Ovary (tissue), 3 donors: Measurements from ENCODE around the gene UBXN4.

Experiments
- EP300 ChIP-seq: sonication (generic); formaldehyde crosslinking; IDR thresholded peaks from one replicate; pipeline ENCODE4 v1.6.1; 2017; ENCODE audit warnings: antibody characterized with exemption
- POLR2A ChIP-seq: fragments of 450-650 bp; IDR thresholded peaks from one replicate; pipeline ENCODE4 v1.6.1; 2017; ENCODE audit warnings: antibody characterized with exemption, mild to moderate bottlenecking, moderate library complexity
- TF ChIP-seq, protein P1 (sequence below), 3 donors: fragments of 450-650 bp in 2 of 3; fragments of 200-600 bp in 1 of 3; IDR thresholded peaks; one replicate each; pipeline versions ENCODE4 v1.5.1 to v1.8.0; 2016 to 2022; ENCODE audit warnings: antibody characterized with exemption in 3 of 3, mild to moderate bottlenecking in 1 of 3
- donor health status: DM: no; HTN: no; CAD: no.

DNA sequence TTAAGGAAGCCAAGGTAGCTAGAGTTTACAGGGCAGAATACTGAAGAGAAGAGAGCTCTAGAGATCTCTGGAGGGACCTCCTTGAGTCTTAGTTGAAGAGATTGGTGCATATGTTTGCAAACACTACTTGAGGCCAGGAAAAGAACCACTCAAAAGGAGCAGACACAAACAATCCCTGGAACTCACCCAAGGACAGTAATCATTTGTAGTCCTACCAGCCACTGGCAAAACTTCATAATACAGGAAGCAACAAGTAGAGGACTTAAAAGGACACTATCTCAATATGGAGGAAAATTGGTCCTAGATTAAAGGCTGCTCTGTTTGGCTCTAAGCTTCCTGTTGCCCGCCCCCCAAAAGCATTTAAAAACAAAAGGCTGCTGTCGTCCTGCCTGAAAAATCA lies 46.9 kb upstream of the UBXN4 start:
- no peak for TF ChIP-seq EP300
- TF ChIP-seq, protein P1, sequence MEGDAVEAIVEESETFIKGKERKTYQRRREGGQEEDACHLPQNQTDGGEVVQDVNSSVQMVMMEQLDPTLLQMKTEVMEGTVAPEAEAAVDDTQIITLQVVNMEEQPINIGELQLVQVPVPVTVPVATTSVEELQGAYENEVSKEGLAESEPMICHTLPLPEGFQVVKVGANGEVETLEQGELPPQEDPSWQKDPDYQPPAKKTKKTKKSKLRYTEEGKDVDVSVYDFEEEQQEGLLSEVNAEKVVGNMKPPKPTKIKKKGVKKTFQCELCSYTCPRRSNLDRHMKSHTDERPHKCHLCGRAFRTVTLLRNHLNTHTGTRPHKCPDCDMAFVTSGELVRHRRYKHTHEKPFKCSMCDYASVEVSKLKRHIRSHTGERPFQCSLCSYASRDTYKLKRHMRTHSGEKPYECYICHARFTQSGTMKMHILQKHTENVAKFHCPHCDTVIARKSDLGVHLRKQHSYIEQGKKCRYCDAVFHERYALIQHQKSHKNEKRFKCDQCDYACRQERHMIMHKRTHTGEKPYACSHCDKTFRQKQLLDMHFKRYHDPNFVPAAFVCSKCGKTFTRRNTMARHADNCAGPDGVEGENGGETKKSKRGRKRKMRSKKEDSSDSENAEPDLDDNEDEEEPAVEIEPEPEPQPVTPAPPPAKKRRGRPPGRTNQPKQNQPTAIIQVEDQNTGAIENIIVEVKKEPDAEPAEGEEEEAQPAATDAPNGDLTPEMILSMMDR (IDR thresholded peaks at IDR 0.05), result no peak
- no peak for TF ChIP-seq POLR2A
